GM06990 (cell line): ENCODE measurements around the gene CPED1.

Experiments
- DNase-seq: peaks from one replicate; pipeline ENCODE4 v3.0.0-alpha.2; 2011; ENCODE audit not compliant: insufficient read length; ENCODE audit errors: extremely low read depth
- H3K27me3 ChIP-seq: replicated peaks from 2 replicates; pipeline ENCODE4 v1.6.0; 2011; ENCODE audit warnings: low read length; ENCODE audit not compliant: control insufficient read depth, insufficient read depth
- H3K36me3 ChIP-seq: 2 replicates; pipeline ENCODE4 v1.5.1; 2011; ENCODE audit warnings: low read length; ENCODE audit not compliant: control insufficient read depth, insufficient read depth
- H3K4me3 ChIP-seq: replicated peaks from 2 replicates; pipeline ENCODE4 v1.5.1; 2011; ENCODE audit warnings: low read depth, mild to moderate bottlenecking, control low read depth, low read length
- TF ChIP-seq, protein P1 (sequence below): IDR thresholded peaks from 2 replicates; pipeline ENCODE4 v1.5.1; 2011; ENCODE audit warnings: low read length, control low read depth, mild to moderate bottlenecking, inconsistent platforms; ENCODE audit not compliant: insufficient read depth, poor library complexity, severe bottlenecking

The CPED1 gene

GRCh38 chr7:121271916-121272315, 283.4 kb downstream of the CPED1 start:
- TF ChIP-seq, protein P1, sequence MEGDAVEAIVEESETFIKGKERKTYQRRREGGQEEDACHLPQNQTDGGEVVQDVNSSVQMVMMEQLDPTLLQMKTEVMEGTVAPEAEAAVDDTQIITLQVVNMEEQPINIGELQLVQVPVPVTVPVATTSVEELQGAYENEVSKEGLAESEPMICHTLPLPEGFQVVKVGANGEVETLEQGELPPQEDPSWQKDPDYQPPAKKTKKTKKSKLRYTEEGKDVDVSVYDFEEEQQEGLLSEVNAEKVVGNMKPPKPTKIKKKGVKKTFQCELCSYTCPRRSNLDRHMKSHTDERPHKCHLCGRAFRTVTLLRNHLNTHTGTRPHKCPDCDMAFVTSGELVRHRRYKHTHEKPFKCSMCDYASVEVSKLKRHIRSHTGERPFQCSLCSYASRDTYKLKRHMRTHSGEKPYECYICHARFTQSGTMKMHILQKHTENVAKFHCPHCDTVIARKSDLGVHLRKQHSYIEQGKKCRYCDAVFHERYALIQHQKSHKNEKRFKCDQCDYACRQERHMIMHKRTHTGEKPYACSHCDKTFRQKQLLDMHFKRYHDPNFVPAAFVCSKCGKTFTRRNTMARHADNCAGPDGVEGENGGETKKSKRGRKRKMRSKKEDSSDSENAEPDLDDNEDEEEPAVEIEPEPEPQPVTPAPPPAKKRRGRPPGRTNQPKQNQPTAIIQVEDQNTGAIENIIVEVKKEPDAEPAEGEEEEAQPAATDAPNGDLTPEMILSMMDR, result no peak
- no peaks in the 10 kb centered on the region for H3K27me3 ChIP-seq
- DNase-seq, result peak; percentile 9
- H3K4me3 ChIP-seq, result no peak overlapping the region
- H3K36me3 ChIP-seq, result no peaks in the 10 kb centered on the region

GRCh38 chr7:121272676-121273075, 284.2 kb downstream of the CPED1 start:
- no peaks in the 10 kb centered on the region for H3K27me3 ChIP-seq
- no peaks in the 10 kb centered on the region for H3K36me3 ChIP-seq
- TF ChIP-seq, protein P1, result no peak
- H3K4me3 ChIP-seq, result no peak overlapping the region
- DNase-seq, result no peak

DNA sequence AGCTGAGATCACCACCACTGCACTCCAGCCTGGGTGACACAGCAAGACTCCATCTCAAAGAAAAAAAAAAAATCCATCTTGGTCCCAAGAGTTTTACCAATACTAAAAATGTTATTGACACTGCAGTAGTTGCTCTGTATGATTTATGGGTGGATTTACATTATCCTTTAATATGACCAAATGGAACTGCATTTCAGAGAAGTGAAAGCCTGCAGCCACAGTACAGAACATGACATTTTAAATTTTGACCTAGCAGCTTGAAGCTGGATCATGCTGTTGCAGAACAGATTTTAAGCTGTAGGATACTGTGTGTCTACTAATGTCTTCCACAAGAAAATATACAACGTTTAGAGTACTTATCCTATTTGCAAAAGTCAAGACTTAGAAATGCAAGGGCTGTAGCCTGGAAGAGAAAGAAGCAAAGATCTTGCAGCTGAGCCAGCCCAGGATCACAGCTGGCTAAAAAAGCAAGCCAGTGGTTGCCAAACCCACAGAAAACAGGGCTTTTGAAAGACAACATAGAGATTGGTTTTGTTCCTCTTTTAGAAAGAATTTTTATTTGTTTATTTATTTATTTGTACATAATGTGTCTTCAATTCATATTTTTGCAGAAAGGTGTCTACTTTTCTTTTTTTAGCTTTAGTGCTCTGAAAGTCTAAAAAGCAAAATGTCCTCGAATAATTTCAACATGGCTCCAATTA, 285.1 kb downstream of the CPED1 start:
- TF ChIP-seq, protein P1, result no peak
- H3K27me3 ChIP-seq, result no peaks in the 10 kb centered on the region
- H3K4me3 ChIP-seq, result no peak overlapping the region
- DNase-seq, result no peak
- H3K36me3 ChIP-seq, result no peaks in the 10 kb centered on the region

DNA sequence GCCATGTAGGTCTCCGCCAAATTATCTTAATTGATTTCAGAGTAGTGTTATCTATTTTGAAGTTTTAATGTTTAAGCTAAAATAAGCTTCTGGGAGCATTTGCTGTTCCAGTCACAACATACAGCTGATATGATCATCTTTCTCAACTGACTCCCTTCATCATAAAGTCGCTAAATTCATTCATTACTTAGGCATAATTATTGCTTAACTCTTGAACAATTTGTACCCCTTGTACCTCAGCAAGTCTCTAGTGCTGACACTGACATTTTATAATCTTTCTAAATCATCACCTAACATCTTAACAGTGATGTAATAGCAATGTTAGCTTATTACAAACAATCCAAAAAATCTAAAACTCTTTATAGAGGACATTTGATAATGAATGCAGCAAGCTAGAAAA, 286.0 kb downstream of the CPED1 start:
- TF ChIP-seq, protein P1, result no peak
- no peak for DNase-seq
- Histone ChIP-seq H3K36me3 (no peaks in the 10 kb centered on the region), H3K4me3 (no peak overlapping the region), H3K27me3 (no peaks in the 10 kb centered on the region)

DNA sequence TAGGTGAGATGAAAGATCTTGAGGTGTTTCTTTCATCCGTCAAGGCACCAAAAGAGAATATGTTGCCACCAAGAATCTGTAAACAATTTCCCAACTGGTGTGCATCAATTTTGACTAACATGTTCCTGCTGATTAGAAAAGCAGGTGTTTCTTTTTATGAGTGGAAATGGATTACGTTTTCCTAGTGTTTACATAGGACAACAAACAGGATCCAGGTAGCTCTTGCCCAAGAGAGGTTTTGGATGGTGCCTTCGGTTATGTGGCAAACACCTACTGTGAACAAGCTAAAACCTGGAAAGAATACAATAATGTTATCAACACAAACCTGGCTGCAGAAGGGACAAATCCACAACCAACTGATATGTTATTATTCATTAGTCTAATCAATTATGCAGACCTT, 286.7 kb downstream of the CPED1 start:
- H3K36me3 ChIP-seq, result no peaks in the 10 kb centered on the region
- no peaks in the 10 kb centered on the region for H3K27me3 ChIP-seq
- DNase-seq, result no peak
- TF ChIP-seq, protein P1, result no peak
- no peak overlapping the region for H3K4me3 ChIP-seq

DNA sequence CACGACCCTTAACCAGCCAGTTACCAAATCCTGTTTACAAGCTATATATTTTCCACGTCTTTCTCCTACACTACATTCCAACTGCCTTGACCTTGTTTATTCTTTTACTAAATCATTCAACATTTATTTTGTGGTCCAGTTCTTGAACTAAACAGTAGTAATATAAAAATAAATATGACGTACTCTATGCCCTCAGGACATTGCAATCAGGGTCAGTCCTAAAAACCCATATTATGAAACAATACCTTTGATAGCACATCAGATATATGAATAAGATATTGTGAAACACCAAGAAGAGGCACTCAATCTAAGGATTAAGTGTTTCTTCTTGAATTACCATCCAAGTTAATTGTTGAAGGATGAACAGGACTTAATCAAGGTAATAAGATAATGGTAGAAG, 287.8 kb downstream of the CPED1 start:
- Histone ChIP-seq H3K27me3 (no peaks in the 10 kb centered on the region), H3K36me3 (no peaks in the 10 kb centered on the region), H3K4me3 (no peak overlapping the region)
- no peak for DNase-seq
- TF ChIP-seq, protein P1, result no peak
